MM.1S (cell line): ENCODE measurements around the gene STAMBPL1.

Experiments used
- DNase-seq: peaks from one replicate; pipeline ENCODE4 v3.0.0-alpha.2; 2015
- H2AFZ ChIP-seq: fragments of 300-600 bp; sonication (generic); 2 replicates; pipeline ENCODE4 v1.6.0; 2016; ENCODE audit warnings: antibody characterized with exemption, low read length
- H3F3A ChIP-seq: fragments of 300-600 bp; sonication (generic); 2 replicates; pipeline ENCODE4 v1.6.1; 2016; ENCODE audit warnings: mild to moderate bottlenecking, antibody characterized with exemption, low read length, moderate library complexity, mixed read lengths; ENCODE audit not compliant: insufficient read depth
- H3K27ac ChIP-seq: fragments of 300-600 bp; sonication (generic); 2 replicates; pipeline ENCODE4 v1.5.1; 2016; ENCODE audit warnings: mild to moderate bottlenecking, low read length
- H3K27me3 ChIP-seq: fragments of 300-600 bp; sonication (generic); replicated peaks from 2 replicates; pipeline ENCODE4 v1.6.0; 2016; ENCODE audit warnings: low read length; ENCODE audit not compliant: insufficient read depth
- H3K36me3 ChIP-seq: fragments of 300-600 bp; sonication (generic); replicated peaks from 2 replicates; pipeline ENCODE4 v1.6.1; 2016; ENCODE audit warnings: mild to moderate bottlenecking, low read length, mixed read lengths; ENCODE audit not compliant: insufficient read depth
- H3K4me1 ChIP-seq: fragments of 300-600 bp; sonication (generic); 2 replicates; pipeline ENCODE4 v1.6.1; 2016; ENCODE audit warnings: low read length, mixed read lengths
- H3K4me2 ChIP-seq: fragments of 300-600 bp; sonication (generic); 2 replicates; pipeline ENCODE4 v1.6.0; 2016; ENCODE audit warnings: low read depth, low read length
- H3K4me3 ChIP-seq: fragments of 300-600 bp; sonication (generic); 2 replicates; pipeline ENCODE4 v1.5.1; 2016; ENCODE audit warnings: low read length, mixed read lengths
- H3K79me2 ChIP-seq: fragments of 300-600 bp; sonication (generic); 2 replicates; pipeline ENCODE4 v1.6.1; 2016; ENCODE audit warnings: mixed run types, low read length, mixed read lengths
- H3K9ac ChIP-seq: fragments of 300-600 bp; sonication (generic); 2 replicates; pipeline ENCODE4 v1.6.1; 2016; ENCODE audit warnings: low read length, mixed read lengths
- H3K9me2 ChIP-seq: fragments of 300-600 bp; sonication (generic); replicated peaks from 2 replicates; pipeline ENCODE4 v1.6.1; 2016; ENCODE audit warnings: mild to moderate bottlenecking, low read length, mixed read lengths; ENCODE audit not compliant: insufficient read depth
- H3K9me3 ChIP-seq: fragments of 300-600 bp; sonication (generic); replicated peaks from 2 replicates; pipeline ENCODE4 v1.6.1; 2016; ENCODE audit warnings: mild to moderate bottlenecking, low read length, mixed read lengths; ENCODE audit not compliant: insufficient read depth
- H4K20me1 ChIP-seq: fragments of 300-600 bp; sonication (generic); 2 replicates; pipeline ENCODE4 v1.6.1; 2016; ENCODE audit warnings: mild to moderate bottlenecking, low read length, moderate library complexity, mixed read lengths; ENCODE audit not compliant: insufficient read depth
- CTCF ChIP-seq: fragments of 300-600 bp; sonication (generic); IDR thresholded peaks from 2 replicates; pipeline ENCODE4 v1.5.1; 2016; ENCODE audit warnings: antibody characterized with exemption, low read length, mixed read lengths
- EZH2 ChIP-seq: fragments of 300-600 bp; sonication (generic); optimal IDR thresholded peaks from 2 replicates; pipeline ENCODE3; 2017; ENCODE audit warnings: low read depth, mild to moderate bottlenecking, antibody characterized with exemption, low read length, mixed read lengths
- EZH2phosphoT487 ChIP-seq: fragments of 300-600 bp; sonication (generic); IDR thresholded peaks from 2 replicates; pipeline ENCODE4 v1.6.1; 2018; ENCODE audit warnings: antibody characterized with exemption, low read length

The STAMBPL1 gene

GRCh38 chr10:88875081-88875480 is 5.0 kb upstream of the STAMBPL1 start:
- H3K27ac ChIP-seq: no peak overlapping the region

GRCh38 chr10:88877298-88877697 is 2.7 kb upstream of the STAMBPL1 start:
- peaks cover 22% of the 10 kb centered on the region for H3F3A ChIP-seq
- peaks cover 6% of the 10 kb centered on the region; the same call in 1 of the 2 replicates for H3K79me2 ChIP-seq
- H3K9ac ChIP-seq: no peak overlapping the region
- H3K9me3 ChIP-seq: no peaks in the 10 kb centered on the region
- no peaks in the 10 kb centered on the region for H3K27me3 ChIP-seq
- no peaks in the 10 kb centered on the region for H3K36me3 ChIP-seq
- no peaks in the 10 kb centered on the region for H4K20me1 ChIP-seq
- TF ChIP-seq CTCF (no peak), EZH2phosphoT487 (no peak), EZH2 (no peak)
- H3K4me1 ChIP-seq: peaks cover 17% of the 10 kb centered on the region; the same call in 1 of the 2 replicates
- H2AFZ ChIP-seq: no peak overlapping the region
- H3K4me2 ChIP-seq: no peak overlapping the region
- H3K27ac ChIP-seq: no peak overlapping the region
- no peaks in the 10 kb centered on the region for H3K9me2 ChIP-seq
- no peak overlapping the region for H3K4me3 ChIP-seq
- no peak for DNase-seq

More at GRCh38 chr10:88875081-88875480, 5.0 kb upstream of the STAMBPL1 start:
- H3K9ac ChIP-seq: no peak overlapping the region
- H3K79me2 ChIP-seq: no peaks in the 10 kb centered on the region
- H3K9me3 ChIP-seq: no peaks in the 10 kb centered on the region
- H2AFZ ChIP-seq: no peak overlapping the region
- no peak for DNase-seq
- no peak overlapping the region for H3K4me2 ChIP-seq
- H3K9me2 ChIP-seq: no peaks in the 10 kb centered on the region
- H3K4me1 ChIP-seq: peaks cover 12% of the 10 kb centered on the region
- H3K36me3 ChIP-seq: no peaks in the 10 kb centered on the region
- TF ChIP-seq EZH2 (no peak), CTCF (no peak), EZH2phosphoT487 (no peak)
- peaks cover 10% of the 10 kb centered on the region for H3F3A ChIP-seq
- H4K20me1 ChIP-seq: no peaks in the 10 kb centered on the region
- no peaks in the 10 kb centered on the region for H3K27me3 ChIP-seq
- no peak overlapping the region for H3K4me3 ChIP-seq

GRCh38 chr10:88880282-88881076 is 434 bp downstream of the STAMBPL1 start:
- peak overlapping the region; percentile 92 for H3K4me2 ChIP-seq
- H4K20me1 ChIP-seq: no peaks in the 10 kb centered on the region
- H3K4me1 ChIP-seq: peaks cover 20% of the 10 kb centered on the region; the same call in 1 of the 2 replicates
- H3K79me2 ChIP-seq: peaks cover 9% of the 10 kb centered on the region; the same call in 1 of the 2 replicates
- no peaks in the 10 kb centered on the region for H3K27me3 ChIP-seq
- TF ChIP-seq CTCF (no peak; the same call in 1 of the 2 replicates), EZH2phosphoT487 (no peak), EZH2 (no peak)
- peak overlapping the region; percentile 88 for H2AFZ ChIP-seq
- DNase-seq: peak; percentile 91
- H3K27ac ChIP-seq: peak overlapping the region; percentile 90
- no peaks in the 10 kb centered on the region for H3K9me3 ChIP-seq
- peak overlapping the region; percentile 91 for H3K4me3 ChIP-seq
- H3F3A ChIP-seq: peaks cover 22% of the 10 kb centered on the region
- H3K9me2 ChIP-seq: no peaks in the 10 kb centered on the region
- H3K9ac ChIP-seq: peak overlapping the region; percentile 81
- H3K36me3 ChIP-seq: no peaks in the 10 kb centered on the region
